GM10248 (cell line): ENCODE data around the gene SOX18.

ENCODE experiments used
- CTCF ChIA-PET: fragments of 300-600 bp; sonication (Branson Sonifier 250); formaldehyde crosslinking; extraction: SDS; loops from one replicate; lab custom pipeline; 2021; ENCODE audit warnings: antibody characterized with exemption; lab: Yijun Ruan, JAX
- POLR2A ChIA-PET: fragments of 350-650 bp; sonication (Branson Sonifier 250); formaldehyde crosslinking; extraction: SDS; loops from one replicate; lab custom pipeline; 2020; ENCODE audit warnings: antibody characterized with exemption; lab: Yijun Ruan, JAX
- DNase-seq: peaks from one replicate; pipeline ENCODE4 v3.0.0; 2012; ENCODE audit errors: extremely low spot score
- TF ChIP-seq, protein P1 (sequence below): IDR thresholded peaks from 2 replicates; pipeline ENCODE4 v1.5.1; 2012; ENCODE audit warnings: mild to moderate bottlenecking, low read depth; ENCODE audit errors: extremely low read depth, missing control alignments, control extremely low read depth

Gene SOX18

DNA sequence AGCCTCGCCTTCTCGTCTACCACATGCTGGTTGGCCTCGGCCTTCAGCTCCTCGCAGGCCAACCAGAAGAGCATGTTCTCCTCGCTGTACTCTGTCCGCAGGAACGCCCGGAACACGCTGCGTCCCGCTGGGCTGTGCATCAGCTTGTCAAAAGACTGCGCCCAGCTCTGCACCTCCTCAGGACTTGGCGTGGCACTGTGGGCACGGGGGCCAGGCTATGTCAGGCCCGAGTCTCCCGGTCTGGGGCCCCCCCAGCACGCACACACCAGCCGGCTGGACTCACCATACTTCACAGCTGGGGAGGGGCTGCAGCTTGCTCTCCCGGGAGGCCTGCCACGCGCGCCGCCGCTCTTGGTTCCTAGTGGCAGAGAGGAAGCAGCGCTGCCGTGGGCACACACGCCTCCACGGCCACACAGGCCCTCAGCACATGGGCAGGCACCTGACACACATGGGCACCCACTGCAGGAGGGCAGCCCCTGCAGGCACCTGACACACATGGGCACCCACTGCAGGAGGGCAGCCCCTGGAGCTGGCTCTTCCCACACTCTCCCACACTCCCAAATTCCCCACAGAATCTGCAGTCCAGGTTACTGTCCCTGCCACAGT lies 24.8 kb upstream of the SOX18 start:
- ChIA-PET POLR2A (no interaction called here), CTCF (interaction anchor here (1.5 kb wide), 1 partner anchor 17 kb away, joined by 3 read pairs; no protein-coding TSS in a partner anchor)
- no peak for DNase-seq
- TF ChIP-seq, protein P1, sequence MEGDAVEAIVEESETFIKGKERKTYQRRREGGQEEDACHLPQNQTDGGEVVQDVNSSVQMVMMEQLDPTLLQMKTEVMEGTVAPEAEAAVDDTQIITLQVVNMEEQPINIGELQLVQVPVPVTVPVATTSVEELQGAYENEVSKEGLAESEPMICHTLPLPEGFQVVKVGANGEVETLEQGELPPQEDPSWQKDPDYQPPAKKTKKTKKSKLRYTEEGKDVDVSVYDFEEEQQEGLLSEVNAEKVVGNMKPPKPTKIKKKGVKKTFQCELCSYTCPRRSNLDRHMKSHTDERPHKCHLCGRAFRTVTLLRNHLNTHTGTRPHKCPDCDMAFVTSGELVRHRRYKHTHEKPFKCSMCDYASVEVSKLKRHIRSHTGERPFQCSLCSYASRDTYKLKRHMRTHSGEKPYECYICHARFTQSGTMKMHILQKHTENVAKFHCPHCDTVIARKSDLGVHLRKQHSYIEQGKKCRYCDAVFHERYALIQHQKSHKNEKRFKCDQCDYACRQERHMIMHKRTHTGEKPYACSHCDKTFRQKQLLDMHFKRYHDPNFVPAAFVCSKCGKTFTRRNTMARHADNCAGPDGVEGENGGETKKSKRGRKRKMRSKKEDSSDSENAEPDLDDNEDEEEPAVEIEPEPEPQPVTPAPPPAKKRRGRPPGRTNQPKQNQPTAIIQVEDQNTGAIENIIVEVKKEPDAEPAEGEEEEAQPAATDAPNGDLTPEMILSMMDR = no peak

DNA sequence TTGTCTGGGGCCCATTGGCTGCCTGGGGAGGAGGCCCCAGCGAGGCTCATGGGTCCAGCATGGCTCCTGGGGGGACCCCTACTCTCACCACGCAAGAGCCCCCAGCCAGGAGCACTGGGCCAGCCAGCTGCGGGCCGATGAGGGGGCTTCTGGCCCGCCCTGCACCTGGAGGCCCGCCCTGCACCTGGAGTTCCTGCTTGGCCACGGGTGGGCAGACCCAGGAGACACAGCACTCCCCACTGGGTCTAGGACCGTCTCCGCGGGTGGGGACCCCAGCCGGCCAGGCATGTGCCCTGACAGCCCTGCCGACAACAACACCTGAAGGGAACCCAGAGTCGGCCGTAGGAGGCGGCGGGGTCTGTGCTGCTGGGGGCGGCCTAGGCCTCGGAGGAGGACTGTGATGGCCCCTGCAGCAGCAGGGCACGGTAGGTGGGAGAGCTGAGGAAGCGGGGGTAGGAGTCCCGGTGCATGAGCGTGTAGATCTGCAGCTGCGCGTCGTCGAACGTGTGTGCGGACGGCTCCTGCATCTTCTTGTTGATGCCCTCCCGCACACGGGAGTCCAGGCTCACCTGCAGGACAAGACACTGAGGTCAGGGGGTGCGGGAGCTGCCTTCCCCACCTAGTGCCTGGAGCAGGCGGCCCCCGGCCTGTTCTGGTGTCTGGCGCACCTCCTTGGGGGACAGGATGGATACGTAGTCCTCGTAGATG lies 24.2 kb upstream of the SOX18 start:
- CTCF ChIA-PET = interaction anchor here (1.5 kb wide), 1 partner anchor 16 kb away, joined by 3 read pairs; no protein-coding TSS in a partner anchor
- TF ChIP-seq, protein P1 = no peak
- POLR2A ChIA-PET = no interaction called here
- no peak for DNase-seq

DNA sequence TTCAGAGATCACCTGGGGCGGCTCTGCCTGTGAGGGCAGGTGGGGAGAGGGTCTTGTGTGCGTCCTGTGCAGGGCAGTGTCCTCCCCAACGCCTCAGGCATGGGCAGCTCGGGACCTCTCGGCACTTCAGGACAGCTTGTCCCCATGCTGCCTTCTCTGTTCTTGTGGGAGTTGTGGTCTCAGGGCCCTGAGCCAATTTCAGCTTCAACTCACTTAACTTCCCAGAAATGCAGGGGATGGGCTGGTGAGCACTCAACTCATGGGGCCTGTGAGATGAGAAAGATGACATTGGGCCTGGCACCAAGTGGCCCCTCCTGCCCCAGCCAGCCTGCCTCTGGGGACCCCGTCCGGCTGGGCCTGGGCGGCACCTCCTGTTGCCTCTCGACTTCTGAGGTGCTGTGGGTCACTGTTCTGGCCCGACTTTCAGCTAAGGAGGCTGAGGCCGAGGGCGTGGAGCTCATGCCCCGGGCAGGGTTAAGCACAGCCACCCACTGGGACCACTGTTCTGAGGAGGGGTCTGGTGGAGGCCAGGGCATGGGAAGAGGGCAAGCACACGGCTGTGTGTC lies 23.1 kb upstream of the SOX18 start:
- CTCF ChIA-PET = no interaction called here
- TF ChIP-seq, protein P1 = no peak
- DNase-seq = no peak
- POLR2A ChIA-PET = no interaction called here

DNA sequence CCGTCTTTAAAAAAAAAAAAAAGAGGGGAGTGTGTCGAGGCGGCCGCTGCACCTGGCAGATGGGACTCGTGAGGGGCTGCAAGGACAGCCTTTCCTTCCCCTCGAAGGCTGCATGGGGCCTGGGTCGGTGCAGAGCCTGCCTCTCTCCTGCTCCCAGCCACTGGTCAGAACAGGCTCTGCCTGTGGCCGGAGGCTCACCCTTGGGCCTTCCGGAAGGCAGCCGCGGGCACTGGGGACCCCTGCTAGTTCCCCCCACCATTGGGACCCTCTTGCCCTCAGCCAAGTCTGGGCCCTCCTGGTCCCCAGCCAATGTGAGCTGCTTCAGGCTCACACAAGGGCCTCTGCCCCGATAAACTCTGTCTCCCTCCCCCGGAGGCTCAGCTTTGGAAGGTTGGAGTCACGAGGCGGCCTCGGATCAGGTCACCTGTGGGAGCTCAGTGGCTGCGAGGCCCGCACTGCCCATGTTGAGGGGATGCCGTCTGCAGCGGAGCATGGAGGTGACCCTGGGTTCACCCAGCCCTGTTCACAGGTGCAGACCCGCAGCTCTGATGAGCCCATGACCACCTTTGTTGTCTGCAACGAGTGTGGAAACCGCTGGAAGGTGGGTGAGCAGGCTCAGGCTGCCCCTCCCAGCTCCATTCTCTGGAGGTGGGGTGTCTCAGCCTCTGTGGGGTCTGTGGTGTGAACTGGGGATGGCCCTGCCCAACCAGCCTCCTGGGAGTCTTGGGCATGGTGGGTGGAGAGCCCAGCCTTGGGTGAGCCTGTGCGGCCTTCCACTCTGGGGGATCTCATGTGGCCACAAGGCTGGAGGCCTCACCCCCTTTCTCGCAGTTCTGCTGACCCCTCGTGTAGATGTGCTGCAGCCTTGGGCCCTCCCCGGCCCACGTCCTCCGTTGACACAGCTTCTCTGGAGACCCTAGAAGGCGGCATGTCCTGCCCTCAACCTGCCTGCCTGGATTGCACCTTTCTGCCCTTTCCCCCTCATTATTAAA lies 22.2 kb upstream of the SOX18 start:
- POLR2A ChIA-PET = no interaction called here
- TF ChIP-seq, protein P1 = no peak
- CTCF ChIA-PET = interaction anchor here (0.7 to 1.5 kb wide), 2 partner anchors 33 to 98 kb away, joined by 3 to 4 read pairs; no protein-coding TSS in a partner anchor
- DNase-seq = no peak

DNA sequence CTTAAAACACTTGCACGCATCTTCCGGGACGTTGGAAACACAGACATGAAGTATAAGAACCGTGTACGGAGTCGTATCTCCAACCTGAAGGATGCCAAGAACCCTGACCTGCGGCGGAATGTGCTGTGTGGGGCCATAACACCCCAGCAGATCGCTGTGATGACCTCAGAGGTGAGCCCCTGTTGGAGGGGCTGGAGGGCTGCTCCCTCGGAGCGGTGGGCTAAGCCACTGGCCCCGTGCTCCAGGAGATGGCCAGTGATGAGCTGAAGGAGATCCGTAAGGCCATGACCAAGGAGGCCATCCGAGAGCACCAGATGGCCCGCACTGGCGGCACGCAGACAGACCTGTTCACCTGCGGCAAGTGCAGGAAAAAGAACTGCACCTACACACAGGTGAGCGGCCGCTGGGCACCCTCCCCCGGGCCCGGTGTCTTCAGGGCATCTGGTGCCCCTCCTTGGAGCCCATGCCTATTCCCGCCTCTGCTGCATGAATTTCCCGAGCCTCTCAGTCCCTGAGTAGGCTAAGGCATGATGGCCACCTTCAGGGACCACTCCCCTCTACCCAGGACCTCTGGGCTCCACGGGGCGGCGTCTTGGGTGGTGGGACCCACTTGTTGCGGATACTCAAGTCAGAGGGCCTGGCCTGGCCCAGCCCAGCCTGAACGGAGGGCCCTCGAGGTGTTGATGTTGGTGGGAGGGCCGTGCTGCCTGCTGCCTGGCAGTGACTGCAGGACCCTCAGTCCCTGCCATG lies 21.0 kb upstream of the SOX18 start:
- no peak for DNase-seq
- CTCF ChIA-PET = interaction anchor here (0.9 to 2.2 kb wide), 10 partner anchors 8 to 532 kb away, joined by 3 to 17 read pairs (median 4); partner anchors contain the start of genes OPRL1 and RGS19
- POLR2A ChIA-PET = no interaction called here
- TF ChIP-seq, protein P1 = no peak
